NCI-H510A treated with DMSO at 0.1 percent for 48 hours (cell line): Measurements from ENCODE around the gene KPNA4.
"Not testable (repeated sequence)": the region's sequence is repeated elsewhere in the genome, so short reads cannot be mapped to it uniquely, and the experiment has no call there.

Experiments
- DNase-seq: peaks from one replicate; lab custom pipeline; 2025; lab: John Stamatoyannopoulos, UW

KPNA4 gene

GRCh38 chr3:160573955-160574525 lies 8.7 kb upstream of the KPNA4 start:
- DNase-seq, result not testable (repeated sequence)

DNA sequence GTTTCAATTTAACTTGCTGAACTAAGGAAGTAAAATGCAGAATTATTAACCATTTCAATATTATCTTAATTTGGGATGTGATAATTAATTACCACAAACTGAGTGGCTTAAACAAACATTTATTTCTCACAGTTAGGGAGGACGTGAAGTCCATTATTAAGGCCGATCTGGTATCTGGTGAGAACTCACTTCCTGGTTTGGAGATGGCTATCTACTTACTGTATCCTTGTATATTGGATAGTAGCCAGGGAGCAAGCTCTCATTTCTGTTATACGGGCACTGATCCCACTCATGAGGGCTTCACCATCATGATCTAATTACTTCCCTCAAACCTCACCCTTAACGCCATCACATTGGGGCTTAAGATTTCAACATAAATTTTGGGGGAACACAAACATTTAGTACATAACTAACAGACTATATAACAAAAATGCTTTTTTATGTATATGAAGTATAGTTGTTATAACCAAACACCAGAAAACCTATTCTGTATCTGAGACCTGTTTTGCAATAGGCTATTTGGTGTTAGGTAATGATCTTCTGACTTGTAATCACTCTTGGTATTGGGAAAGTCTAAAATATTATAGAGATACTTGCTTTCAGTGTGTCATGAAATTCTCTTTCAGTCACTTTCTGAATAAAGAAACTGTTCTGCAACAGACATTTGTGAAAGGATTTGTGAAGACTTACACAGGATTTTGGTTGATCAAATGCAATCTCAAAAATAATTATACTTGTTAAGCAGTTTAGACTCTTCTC lies 4.7 kb upstream of the KPNA4 start:
- no peak for DNase-seq

DNA sequence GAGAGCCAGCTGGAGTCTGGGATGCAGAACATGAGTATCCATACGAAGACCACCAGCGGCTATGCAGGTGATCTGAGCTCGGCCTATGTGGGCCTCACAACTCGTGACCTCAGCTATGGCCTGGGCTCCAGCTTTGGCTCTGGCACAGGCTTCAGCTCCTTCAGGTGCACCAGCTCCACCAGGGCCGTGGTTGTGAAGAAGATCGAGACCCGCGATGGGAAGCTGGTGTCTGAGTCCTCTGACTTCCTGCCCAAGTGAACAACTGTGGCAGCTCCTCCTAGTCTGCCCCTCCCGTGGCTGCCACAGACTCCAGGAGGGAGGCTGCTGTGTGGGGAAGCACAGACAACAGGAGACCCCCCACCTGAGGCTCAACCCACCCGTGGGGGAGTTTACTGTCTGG lies 3.6 kb upstream of the KPNA4 start:
- DNase-seq, result no peak

DNA sequence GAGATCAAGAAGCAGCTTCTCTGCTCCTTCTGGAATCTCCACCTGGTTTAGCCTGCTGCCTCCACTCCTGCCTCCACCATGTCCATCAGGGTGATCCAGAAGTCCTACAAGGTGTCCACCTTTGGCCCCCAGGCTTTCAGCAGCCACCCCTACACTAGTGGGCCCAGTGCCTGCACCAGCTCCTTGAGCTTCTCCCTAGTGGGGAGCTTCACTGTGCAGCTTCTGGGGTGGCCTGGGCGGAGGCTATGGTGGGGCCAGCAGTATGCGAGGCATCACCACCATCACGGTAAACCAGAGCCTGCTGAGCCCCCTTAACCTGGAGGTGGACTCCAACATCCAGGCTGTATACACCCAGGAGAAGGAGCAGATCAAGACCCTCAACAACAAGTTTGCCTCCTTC lies 2.4 kb upstream of the KPNA4 start:
- DNase-seq, result no peak

DNA sequence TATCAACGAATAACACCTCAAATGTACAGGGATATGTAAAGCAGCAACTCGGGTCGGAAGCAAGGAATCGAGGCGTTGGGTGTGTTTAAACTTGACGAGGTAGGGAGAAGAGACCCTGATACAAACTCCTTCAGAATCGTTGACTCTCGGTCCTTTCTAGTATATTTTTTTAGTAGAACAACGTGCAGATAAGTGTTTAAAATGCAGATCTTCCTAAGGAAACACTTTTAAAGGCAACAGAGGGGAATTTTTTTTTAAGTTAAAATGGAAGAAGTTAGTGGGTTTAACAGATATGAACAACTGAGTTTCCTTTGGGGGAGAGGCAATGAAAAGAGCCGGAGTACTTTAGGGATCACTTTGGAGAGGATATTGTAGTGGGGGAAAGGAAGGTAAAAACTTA lies 1.1 kb upstream of the KPNA4 start:
- DNase-seq, result no peak

DNA sequence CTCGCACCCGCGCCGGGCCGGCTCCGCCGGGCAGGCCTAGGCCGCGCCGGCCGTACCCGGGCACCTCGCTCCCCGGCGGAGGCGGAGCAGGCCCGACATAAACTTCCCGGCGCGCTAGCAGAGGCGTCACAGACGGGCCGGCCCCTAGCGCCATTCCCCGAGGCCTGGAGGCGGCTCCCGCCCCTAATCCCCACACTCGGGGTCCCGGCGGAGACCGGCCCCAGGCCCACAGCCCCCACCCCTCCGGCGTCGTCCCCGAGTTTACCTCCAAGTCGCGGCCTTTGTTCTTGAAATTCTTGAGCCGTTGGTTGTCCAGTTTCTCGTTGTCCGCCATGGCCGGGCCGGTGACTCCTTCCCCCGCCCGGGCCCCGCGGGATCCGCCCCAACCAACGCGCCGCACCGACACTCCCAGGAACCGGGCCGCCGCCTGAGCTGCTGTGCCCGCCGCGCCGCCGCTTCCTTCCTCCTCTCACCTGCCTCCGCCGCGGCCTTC lies 376 bp downstream of the KPNA4 start:
- DNase-seq, result peak; percentile 38

GRCh38 chr3:160564258-160564911 lies 986 bp downstream of the KPNA4 start:
- no peak for DNase-seq

GRCh38 chr3:160562952-160563351 lies 2.4 kb downstream of the KPNA4 start:
- no peak for DNase-seq

GRCh38 chr3:160557571-160557970 lies 7.8 kb downstream of the KPNA4 start:
- no peak for DNase-seq

- DNase-seq, result no peak
Measured at GRCh38 chr3:160556141-160556540, 9.2 kb downstream of the KPNA4 start.

GRCh38 chr3:160554980-160555379 lies 10.4 kb downstream of the KPNA4 start:
- DNase-seq, result no peak

GRCh38 chr3:160553827-160554226 lies 11.5 kb downstream of the KPNA4 start:
- no peak for DNase-seq

GRCh38 chr3:160546727-160547126 lies 18.6 kb downstream of the KPNA4 start:
- no peak for DNase-seq

DNA sequence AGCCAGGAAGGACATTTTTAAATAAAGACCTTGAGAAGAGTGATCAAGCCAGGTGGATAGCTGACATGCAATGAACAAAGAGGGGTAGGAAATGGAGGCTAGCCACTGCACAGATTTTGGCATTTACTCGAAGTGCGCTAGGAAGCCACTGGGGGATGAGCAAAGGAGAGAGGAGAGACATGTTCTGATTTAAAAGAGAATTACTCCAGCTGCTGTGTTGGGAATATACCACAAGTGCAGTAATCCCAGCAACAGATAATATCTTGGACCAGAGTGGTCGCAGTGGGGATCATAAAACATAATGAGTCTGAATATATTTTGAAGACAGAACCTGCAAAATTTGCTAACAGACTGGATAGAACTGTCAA lies 19.9 kb downstream of the KPNA4 start:
- no peak for DNase-seq

DNA sequence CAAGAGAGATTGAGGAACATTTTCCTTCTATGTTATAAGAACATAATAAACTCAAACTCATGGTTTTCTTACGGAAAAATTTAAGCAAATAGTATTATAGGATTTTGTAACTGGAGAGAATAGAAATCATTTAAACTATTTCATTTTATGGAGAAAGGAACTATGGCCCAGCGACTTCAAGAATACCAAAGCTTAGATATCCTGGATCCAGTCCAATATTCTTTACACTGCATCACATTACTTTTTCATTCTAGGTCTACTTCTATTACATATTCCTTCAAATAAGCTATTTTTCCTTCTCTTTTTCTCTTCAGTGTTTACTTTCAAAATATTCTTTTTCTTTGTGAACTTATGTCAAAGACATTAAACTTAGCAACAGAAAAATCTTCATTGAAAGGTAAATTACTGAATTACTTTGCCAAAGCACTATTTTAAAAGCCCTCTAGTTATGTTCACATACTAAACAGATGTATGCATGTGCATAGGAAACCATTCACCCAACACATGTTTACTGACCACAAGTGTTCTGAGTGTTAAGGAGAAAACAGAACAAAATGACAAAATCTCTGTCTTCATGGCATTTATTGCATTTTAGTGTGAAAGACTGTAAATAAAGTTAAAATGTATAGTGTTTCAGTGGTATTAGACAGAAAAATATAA lies 20.4 kb downstream of the KPNA4 start:
- DNase-seq, result no peak

DNA sequence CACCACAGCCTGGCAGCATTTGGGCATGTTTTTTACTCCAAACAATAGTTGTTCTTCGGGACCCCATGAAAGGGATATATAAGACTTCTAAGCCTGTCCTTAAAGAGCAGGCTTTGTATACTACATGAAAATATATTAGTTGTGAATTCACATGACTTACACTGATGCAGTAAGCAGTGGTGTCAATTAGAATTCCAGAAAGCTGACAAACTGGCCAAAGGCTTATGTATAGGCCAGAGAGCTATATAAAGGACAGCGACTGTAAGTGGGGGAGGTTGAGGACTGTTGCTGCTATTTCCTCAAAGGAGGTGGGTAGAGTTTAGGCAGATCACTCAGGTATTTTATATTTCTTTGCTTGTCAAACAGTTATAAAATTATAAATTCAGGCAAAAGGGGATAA lies 24.8 kb downstream of the KPNA4 start:
- no peak for DNase-seq

DNA sequence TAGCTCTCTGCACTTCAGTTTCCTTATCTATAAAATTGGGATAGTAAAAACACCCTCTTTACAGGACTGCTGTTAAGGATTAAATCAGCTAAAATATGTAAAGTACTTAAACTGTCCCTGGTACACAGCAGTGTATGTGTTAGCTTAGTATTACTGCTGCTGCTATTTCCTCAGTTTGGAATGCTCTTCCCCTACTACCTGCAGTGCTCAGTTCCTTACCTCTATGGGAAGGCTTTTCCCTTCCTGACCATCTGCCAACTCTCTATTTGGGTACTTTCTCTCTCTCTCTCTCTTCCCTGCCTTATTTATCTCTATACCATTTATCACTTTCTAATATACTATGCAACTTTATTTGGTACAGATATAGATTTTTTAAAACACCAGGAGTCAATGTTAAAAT lies 26.5 kb downstream of the KPNA4 start:
- no peak for DNase-seq

- DNase-seq, result no peak
Measured at GRCh38 chr3:160537729-160538128, 27.6 kb downstream of the KPNA4 start.

DNA sequence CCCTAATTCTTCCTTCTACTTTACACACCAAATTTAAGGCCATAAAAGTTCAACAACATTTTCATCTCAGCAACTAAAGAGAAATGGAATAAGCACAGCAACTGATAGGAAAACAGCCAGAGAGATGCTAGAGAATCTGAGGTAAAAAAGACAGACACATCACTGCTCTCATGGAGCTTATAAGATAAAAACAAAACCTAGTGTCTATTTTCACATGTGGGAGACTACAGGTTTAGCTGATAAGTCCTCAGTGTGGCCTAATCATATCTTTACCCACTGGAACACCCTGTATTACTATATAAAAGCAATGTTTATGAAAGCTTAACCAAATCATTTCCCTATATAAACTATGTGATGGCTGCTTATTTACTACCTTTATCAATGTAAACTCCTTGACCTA lies 33.0 kb downstream of the KPNA4 start:
- DNase-seq, result no peak

- no peak for DNase-seq
Measured at GRCh38 chr3:160531311-160531710, 34.1 kb downstream of the KPNA4 start.

GRCh38 chr3:160516391-160516790 lies 49.0 kb downstream of the KPNA4 start:
- not testable (repeated sequence) for DNase-seq

GRCh38 chr3:160501325-160501724 lies 64.0 kb downstream of the KPNA4 start:
- no peak for DNase-seq

GRCh38 chr3:160498202-160498601 lies 67.2 kb downstream of the KPNA4 start:
- no peak for DNase-seq
